Activated T-helper 1 cell treated with anti-CD3 and anti-CD28 coated beads, Interleukin-12 subunit alpha, Interleukin-12 subunit beta, Interleukin-2, Interleukin-4 antibody, amounts not matched to agents 30 ng/mL and 10 ng/mL and 1 ng/mL, durations not matched to agents 14 hours and 24 hours and 36 hours (primary cell): ENCODE data around the gene LCE3A. TPM values are rescaled to one million over a fixed set of nuclear protein-coding genes. Genes with fewer than 3 reads are reported as not detected.
"Not testable (repeated sequence)": the region's sequence is repeated elsewhere in the genome, so short reads cannot be mapped to it uniquely, and the experiment has no call there.

Experiments used
- DNase-seq: peaks from one replicate; pipeline ENCODE4 v3.0.0; 2021; ENCODE audit warnings: low spot score
- H3K27ac Mint-ChIP-seq: one replicate; pipeline ENCODE4 v1.8.0; 2021; ENCODE audit warnings: mild to moderate bottlenecking, mixed read lengths
- H3K27me3 Mint-ChIP-seq: one replicate; pipeline ENCODE4 v1.8.0; 2022; ENCODE audit warnings: mild to moderate bottlenecking, moderate library complexity, mixed read lengths; ENCODE audit not compliant: insufficient read depth
- H3K36me3 Mint-ChIP-seq: one replicate; pipeline ENCODE4 v1.8.0; 2021; ENCODE audit warnings: low read depth, mixed read lengths
- H3K4me1 Mint-ChIP-seq: one replicate; pipeline ENCODE4 v1.8.0; 2021; ENCODE audit warnings: low read depth, mixed read lengths
- H3K4me3 Mint-ChIP-seq: one replicate; pipeline ENCODE4 v1.8.0; 2021; ENCODE audit warnings: mild to moderate bottlenecking, moderate library complexity, mixed read lengths
- H3K9me3 Mint-ChIP-seq: one replicate; pipeline ENCODE4 v1.8.0; 2021; ENCODE audit warnings: mixed read lengths
- intact Hi-C: fragments of 100-400 bp; cut with micrococcal nuclease; formaldehyde crosslinking; loops from one replicate; pipeline ENCODE4 v1.15.1; 2024
- total RNA-seq: library from RNA; stranded (reverse); gene quantifications from 2 replicates; pipeline ENCODE4 v1.2.3, GENCODE V29; 2022

LCE3A gene
- total RNA-seq, 1 donor from 2014 or later: not detected

GRCh38 chr1:152623203-152623844 is 421 bp upstream of the LCE3A start:
- Mint-ChIP-seq H3K36me3 (no peaks in the 10 kb centered on the region), H3K27ac (no peak overlapping the region), H3K27me3 (peaks cover 5% of the 10 kb centered on the region), H3K9me3 (peaks cover 11% of the 10 kb centered on the region), H3K4me1 (no peaks in the 10 kb centered on the region), H3K4me3 (no peak overlapping the region)
- no peak for DNase-seq
- intact Hi-C loops: no loop called here

DNA sequence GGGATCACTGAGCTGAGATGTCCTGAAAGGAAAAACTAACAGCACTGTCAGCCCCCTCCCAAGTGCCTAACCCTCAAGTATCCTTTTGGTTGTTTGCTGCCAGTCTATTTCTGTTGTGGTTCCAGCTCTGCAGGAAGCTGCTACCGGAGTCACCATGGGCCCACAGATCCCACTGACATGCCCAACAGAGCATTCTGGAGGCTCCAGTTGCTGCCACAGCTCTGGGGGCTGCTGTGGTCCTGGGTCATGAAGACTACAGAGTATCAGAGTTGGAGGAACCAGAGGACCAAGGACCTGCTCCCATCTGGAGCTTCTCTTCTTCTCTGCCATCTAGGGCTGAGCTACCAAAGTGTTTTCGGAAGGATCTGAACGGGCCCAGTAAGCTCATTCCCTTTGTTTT is 910 bp downstream of the LCE3A start:
- no peaks in the 10 kb centered on the region for H3K4me1 Mint-ChIP-seq
- no peaks in the 10 kb centered on the region for H3K36me3 Mint-ChIP-seq
- intact Hi-C loops: no loop called here
- H3K4me3 Mint-ChIP-seq: no peak overlapping the region
- peaks cover 5% of the 10 kb centered on the region for H3K27me3 Mint-ChIP-seq
- DNase-seq: no peak
- no peak overlapping the region for H3K27ac Mint-ChIP-seq
- H3K9me3 Mint-ChIP-seq: peaks cover 12% of the 10 kb centered on the region

DNA sequence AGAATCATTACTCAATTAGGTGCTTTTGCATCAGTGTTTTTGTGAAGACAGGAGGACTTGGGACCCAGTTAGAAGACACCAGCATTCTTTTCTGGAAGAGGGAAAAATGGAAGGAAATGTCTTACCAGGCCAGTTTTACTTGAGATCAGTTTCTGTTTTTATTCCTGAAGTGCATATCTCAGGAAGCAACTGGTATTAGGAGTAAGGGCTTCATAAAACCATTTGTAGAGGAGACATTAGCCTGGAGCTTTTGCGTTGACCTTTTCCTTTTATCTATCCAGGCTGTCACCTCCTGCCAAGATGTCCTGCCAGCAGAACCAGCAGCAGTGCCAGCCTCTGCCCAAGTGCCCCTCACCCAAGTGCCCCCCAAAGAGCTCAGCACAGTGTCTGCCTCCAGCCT is 9.4 kb downstream of the LCE3A start, which contains the start of gene LCE3B:
Gene LCE3B, plus strand, starts transcription at position 301 of the 400 bp plus-strand sequence. Its CDS starts 0 bp downstream, at position 301.
- peaks cover 3% of the 10 kb centered on the region for H3K9me3 Mint-ChIP-seq
- intact Hi-C loops: no loop called here
- no peaks in the 10 kb centered on the region for H3K36me3 Mint-ChIP-seq
- DNase-seq: no peak
- no peaks in the 10 kb centered on the region for H3K4me1 Mint-ChIP-seq
- H3K27me3 Mint-ChIP-seq: no peaks in the 10 kb centered on the region
- no peak within 1 kb of the TSS for H3K27ac Mint-ChIP-seq
- no peak within 1 kb of the TSS for H3K4me3 Mint-ChIP-seq

GRCh38 chr1:152599934-152600333 is 23.0 kb downstream of the LCE3A start, which contains the start of gene LCE3C:
LCE3C (plus strand) TSS chr1:152600234; CDS start chr1:152600732, 498 bp downstream.
- Mint-ChIP-seq H3K9me3 (no peaks in the 10 kb centered on the region), H3K27ac (no peak within 1 kb of the TSS), H3K4me1 (no peaks in the 10 kb centered on the region), H3K4me3 (no peak within 1 kb of the TSS), H3K27me3 (no peaks in the 10 kb centered on the region), H3K36me3 (no peaks in the 10 kb centered on the region)
- DNase-seq: no peak
- intact Hi-C loops: no loop called here

- H3K4me1 Mint-ChIP-seq: no peaks in the 10 kb centered on the region
Measured at GRCh38 chr1:152596986-152597385, 25.9 kb downstream of the LCE3A start.

GRCh38 chr1:152585586-152585985 is 37.3 kb downstream of the LCE3A start:
- Mint-ChIP-seq H3K36me3 (no peaks in the 10 kb centered on the region), H3K27ac (no peak overlapping the region), H3K27me3 (peaks cover 3% of the 10 kb centered on the region), H3K4me3 (no peak overlapping the region), H3K4me1 (no peaks in the 10 kb centered on the region), H3K9me3 (no peaks in the 10 kb centered on the region)
- no peak for DNase-seq
- intact Hi-C loops: no loop called here

More at GRCh38 chr1:152596986-152597385, 25.9 kb downstream of the LCE3A start:
- intact Hi-C loops: no loop called here
- Mint-ChIP-seq H3K36me3 (no peaks in the 10 kb centered on the region), H3K4me3 (no peak overlapping the region), H3K9me3 (no peaks in the 10 kb centered on the region), H3K27ac (no peak overlapping the region), H3K27me3 (no peaks in the 10 kb centered on the region)
- no peak for DNase-seq

DNA sequence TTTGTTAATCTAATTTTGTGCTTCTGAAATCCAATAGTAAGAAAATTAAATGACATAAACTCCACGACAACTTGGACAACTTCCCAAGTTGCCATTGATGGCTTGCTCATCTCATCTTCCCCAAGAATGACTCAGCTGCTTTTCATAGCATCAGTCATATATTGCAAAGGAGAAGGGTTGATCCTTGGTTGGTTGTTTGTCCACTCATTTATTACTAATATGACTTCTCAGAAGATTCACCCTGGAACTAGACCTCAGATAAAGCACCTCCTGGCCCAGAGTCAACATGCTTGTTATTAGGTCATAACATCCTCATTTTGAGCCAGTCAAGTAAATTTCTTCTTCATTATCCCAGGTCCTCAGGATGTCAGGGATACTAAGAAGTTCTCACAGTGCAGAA is 40.3 kb downstream of the LCE3A start:
- no peak overlapping the region for H3K4me3 Mint-ChIP-seq
- H3K4me1 Mint-ChIP-seq: no peaks in the 10 kb centered on the region
- H3K27me3 Mint-ChIP-seq: peaks cover 5% of the 10 kb centered on the region
- intact Hi-C loops: no loop called here
- no peak overlapping the region for H3K27ac Mint-ChIP-seq
- no peaks in the 10 kb centered on the region for H3K36me3 Mint-ChIP-seq
- no peak for DNase-seq
- no peaks in the 10 kb centered on the region for H3K9me3 Mint-ChIP-seq

DNA sequence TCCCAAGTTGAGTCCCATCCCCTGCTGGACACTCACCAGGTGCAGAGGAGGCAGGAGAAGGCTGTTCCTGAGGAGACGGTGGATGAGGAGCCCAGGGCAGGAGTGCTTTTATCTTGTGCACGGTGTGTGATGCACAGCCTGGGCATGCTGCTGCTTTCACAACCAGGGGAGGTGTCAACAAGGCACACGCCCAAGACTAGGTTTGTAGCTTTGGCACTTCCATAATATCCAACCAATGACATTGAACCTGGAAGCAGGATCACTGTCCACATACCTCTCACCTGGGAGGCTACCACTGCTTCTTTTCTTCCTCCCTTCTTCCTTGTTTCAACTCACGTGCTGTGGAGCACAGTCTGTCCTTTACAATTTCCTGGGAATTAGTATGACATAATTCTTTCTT is 42.5 kb downstream of the LCE3A start, which contains the start of gene LCE3D:
Gene LCE3D, minus strand, starts transcription at position 84 of the 400 bp plus-strand sequence. CDS start 580 bp downstream, outside the sequence.
- H3K4me1 Mint-ChIP-seq: no peaks in the 10 kb centered on the region
- H3K9me3 Mint-ChIP-seq: no peaks in the 10 kb centered on the region
- DNase-seq: no peak
- no peaks in the 10 kb centered on the region for H3K36me3 Mint-ChIP-seq
- peaks cover 5% of the 10 kb centered on the region for H3K27me3 Mint-ChIP-seq
- no peak within 1 kb of the TSS for H3K27ac Mint-ChIP-seq
- H3K4me3 Mint-ChIP-seq: no peak within 1 kb of the TSS
- intact Hi-C loops: no loop called here

DNA sequence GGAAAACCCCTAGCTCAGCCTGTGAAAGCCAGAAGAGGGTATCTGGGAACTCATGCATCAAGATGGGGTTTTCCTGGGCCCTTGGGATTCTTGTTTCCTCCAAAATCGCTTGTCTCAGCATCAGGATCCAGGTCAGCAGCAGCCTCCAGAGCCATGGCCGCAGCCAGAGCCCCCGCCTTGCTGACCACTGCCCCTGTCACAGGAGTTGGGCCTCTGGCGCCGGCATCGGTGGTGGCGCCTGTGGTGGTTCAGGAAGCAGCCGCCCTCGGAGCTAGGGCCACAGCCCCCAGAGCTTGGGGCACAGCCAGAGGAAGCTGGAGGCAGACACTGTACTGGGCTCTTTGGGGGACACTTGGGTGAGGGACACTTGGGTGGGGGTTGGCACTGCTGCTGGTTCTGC is 43.4 kb downstream of the LCE3A start:
- H3K27me3 Mint-ChIP-seq, H3K4me1 Mint-ChIP-seq, H3K27ac Mint-ChIP-seq, H3K9me3 Mint-ChIP-seq, intact Hi-C loops, H3K36me3 Mint-ChIP-seq, DNase-seq, H3K4me3 Mint-ChIP-seq: not testable (repeated sequence)

DNA sequence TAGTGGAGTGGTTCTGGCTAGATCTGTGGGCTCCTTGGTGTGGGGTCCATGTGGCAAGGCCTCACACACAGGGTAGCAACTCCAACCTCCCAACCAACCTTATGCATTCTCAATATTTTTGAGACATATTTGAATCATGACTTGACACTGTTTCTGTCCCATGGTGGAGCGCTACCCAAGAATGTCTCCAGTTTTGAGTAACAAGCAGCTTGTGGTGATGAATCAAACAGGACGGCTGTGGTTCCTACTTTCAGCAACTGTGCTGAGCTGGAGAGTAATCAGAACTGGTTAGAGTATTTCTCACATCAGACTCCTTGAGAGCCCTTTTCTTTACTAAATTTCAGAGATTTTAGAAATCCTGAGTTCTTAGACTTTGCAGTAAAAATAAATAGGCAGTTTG is 45.7 kb downstream of the LCE3A start:
- H3K4me1 Mint-ChIP-seq: no peaks in the 10 kb centered on the region
- intact Hi-C loops: no loop called here
- H3K9me3 Mint-ChIP-seq: no peaks in the 10 kb centered on the region
- no peak for DNase-seq
- H3K27me3 Mint-ChIP-seq: peaks cover 11% of the 10 kb centered on the region
- no peaks in the 10 kb centered on the region for H3K36me3 Mint-ChIP-seq
- H3K27ac Mint-ChIP-seq: no peak overlapping the region
- H3K4me3 Mint-ChIP-seq: no peak overlapping the region

Other genes starting within 250 kb of the LCE3A start
- not detected in 2 replicates for gene CRNN, start 208.8 kb downstream of the LCE3A start, total RNA-seq
- not detected in 2 replicates for gene LCE5A, start 112.3 kb downstream of the LCE3A start, total RNA-seq
- gene CRCT1, start 108.6 kb downstream of the LCE3A start, total RNA-seq: not detected in 2 replicates
- gene LCE3E, start 56.3 kb downstream of the LCE3A start, total RNA-seq: not detected in 2 replicates
- not detected in 2 replicates for gene LCE3D, start 42.6 kb downstream of the LCE3A start, total RNA-seq
- not detected in 2 replicates for gene LCE3C, start 22.9 kb downstream of the LCE3A start, total RNA-seq
- not detected in 2 replicates for gene LCE3B, start 9.3 kb downstream of the LCE3A start, total RNA-seq
- not detected in 2 replicates for gene LCE2D, start 40.3 kb upstream of the LCE3A start, total RNA-seq
- not detected in 2 replicates for gene LCE2C, start 52.2 kb upstream of the LCE3A start, total RNA-seq
- not detected in 2 replicates for gene LCE2B, start 63.0 kb upstream of the LCE3A start, total RNA-seq
- gene LCE2A, start 75.2 kb upstream of the LCE3A start, total RNA-seq: not detected in 2 replicates
- not detected in 2 replicates for gene LCE4A, start 85.1 kb upstream of the LCE3A start, total RNA-seq
- gene KPRP, start 134.9 kb upstream of the LCE3A start, total RNA-seq: not detected in 2 replicates
- not detected in 2 replicates for gene LCE1F, start 152.0 kb upstream of the LCE3A start, total RNA-seq
- gene LCE1E, start 163.2 kb upstream of the LCE3A start, total RNA-seq: not detected in 2 replicates
- gene LCE1D, start 173.6 kb upstream of the LCE3A start, total RNA-seq: not detected in 2 replicates
- gene LCE1C, start 183.5 kb upstream of the LCE3A start, total RNA-seq: not detected in 2 replicates
- not detected in 2 replicates for gene LCE1B, start 188.9 kb upstream of the LCE3A start, total RNA-seq
- gene LCE1A, start 204.4 kb upstream of the LCE3A start, total RNA-seq: not detected in 2 replicates
- not detected in 2 replicates for gene LCE6A, start 219.8 kb upstream of the LCE3A start, total RNA-seq
- not detected in 2 replicates for gene LCE7A, start 236.9 kb upstream of the LCE3A start, total RNA-seq